Mesenchymal stem cell (in vitro differentiated cells and primary cell): ENCODE results near the gene SUGCT.
A peak's percentile ranks its signal among the peaks of the same experiment; 100 is the strongest.

ENCODE experiments used
- DNase-seq: peaks from one replicate; pipeline ENCODE4 v3.0.0-alpha.2; 2013
- H2AFZ ChIP-seq: one replicate; pipeline ENCODE4 v1.6.1; 2013; ENCODE audit warnings: low read depth, mild to moderate bottlenecking, control low read depth, inconsistent platforms, low read length, moderate library complexity
- H2AK5ac ChIP-seq: 2 replicates; pipeline ENCODE4 v1.6.1; 2013; ENCODE audit warnings: low read length, moderate library complexity, mild to moderate bottlenecking, inconsistent platforms; ENCODE audit not compliant: severe bottlenecking
- H2BK120ac ChIP-seq: one replicate; pipeline ENCODE4 v1.6.1; 2013; ENCODE audit warnings: low read depth, mild to moderate bottlenecking, inconsistent platforms, low read length, moderate library complexity
- H2BK12ac ChIP-seq, 2 experiments: one replicate each; pipeline ENCODE4 v1.6.1; 2013; ENCODE audit warnings: inconsistent platforms in 2 of 2, low read length in 2 of 2, mild to moderate bottlenecking in 2 of 2, moderate library complexity in 2 of 2, control low read depth in 1 of 2
- H2BK15ac ChIP-seq: one replicate; pipeline ENCODE4 v1.6.1; 2013; ENCODE audit warnings: mild to moderate bottlenecking, low read depth, inconsistent platforms; ENCODE audit not compliant: poor library complexity, severe bottlenecking
- H2BK5ac ChIP-seq: 2 replicates; pipeline ENCODE4 v1.6.1; 2013; ENCODE audit warnings: low read depth, mild to moderate bottlenecking, low read length, control low read depth, inconsistent platforms; ENCODE audit not compliant: poor library complexity, severe bottlenecking
- H3K14ac ChIP-seq, 2 experiments: one replicate each; pipeline ENCODE4 v1.6.1; 2013; ENCODE audit warnings: inconsistent platforms in 2 of 2, low read length in 2 of 2, control low read depth in 1 of 2, mild to moderate bottlenecking in 1 of 2, moderate library complexity in 1 of 2
- H3K18ac ChIP-seq, 2 experiments: one replicate each; pipeline ENCODE4 v1.6.1; 2013; ENCODE audit warnings: inconsistent platforms in 2 of 2, low read length in 2 of 2, control low read depth in 1 of 2, low read depth in 1 of 2, mild to moderate bottlenecking in 1 of 2
- H3K23ac ChIP-seq, 2 experiments: one replicate each; pipeline ENCODE4 v1.6.1; 2013; ENCODE audit warnings: inconsistent platforms in 2 of 2, low read length in 2 of 2, mild to moderate bottlenecking in 2 of 2, moderate library complexity in 2 of 2, control low read depth in 1 of 2
- H3K27ac ChIP-seq: 2 replicates; pipeline ENCODE4 v1.5.1; 2013; ENCODE audit warnings: mild to moderate bottlenecking, moderate library complexity, low read length, control low read depth, inconsistent platforms; ENCODE audit not compliant: poor library complexity, severe bottlenecking
- H3K27me3 ChIP-seq, 2 experiments: 2 replicates each; pipeline versions ENCODE4 v1.6.1 to v1.7.0; 2013; ENCODE audit warnings: low read length in 2 of 2, mild to moderate bottlenecking in 2 of 2, moderate library complexity in 2 of 2, control low read depth in 1 of 2, inconsistent platforms in 1 of 2; ENCODE audit not compliant: control insufficient read depth in 1 of 2, insufficient read depth in 1 of 2
- H3K36me3 ChIP-seq, 2 experiments: 2 replicates each; pipeline versions ENCODE4 v1.6.1 to v1.7.0; 2013; ENCODE audit warnings: low read length in 2 of 2, control low read depth in 1 of 2, inconsistent platforms in 1 of 2, low read depth in 1 of 2, mild to moderate bottlenecking in 1 of 2; ENCODE audit not compliant: insufficient read depth in 2 of 2, control insufficient read depth in 1 of 2
- H3K4ac ChIP-seq, 2 experiments: one replicate each; pipeline ENCODE4 v1.6.1; 2013; ENCODE audit warnings: inconsistent platforms in 2 of 2, low read length in 2 of 2, mild to moderate bottlenecking in 2 of 2, moderate library complexity in 2 of 2, control low read depth in 1 of 2, low read depth in 1 of 2
- H3K4me1 ChIP-seq: 2 replicates; pipeline ENCODE4 v1.6.1; 2013; ENCODE audit warnings: low read depth, low read length, control low read depth; ENCODE audit not compliant: control insufficient read depth, insufficient read depth
- H3K4me2 ChIP-seq: 2 replicates; pipeline ENCODE4 v1.6.1; 2013; ENCODE audit warnings: low read length, mild to moderate bottlenecking, inconsistent platforms; ENCODE audit not compliant: poor library complexity, severe bottlenecking
- H3K4me3 ChIP-seq, 2 experiments: 2 replicates each; pipeline versions ENCODE4 v1.5.1 to v1.7.0; 2013; ENCODE audit warnings: low read length in 2 of 2, mild to moderate bottlenecking in 2 of 2, control low read depth in 1 of 2, low read depth in 1 of 2; ENCODE audit not compliant: insufficient read depth in 1 of 2
- H3K79me1 ChIP-seq: replicated peaks from 2 replicates; pipeline ENCODE4 v1.6.1; 2013; ENCODE audit warnings: mild to moderate bottlenecking, control low read depth, low read length, inconsistent platforms; ENCODE audit not compliant: poor library complexity, severe bottlenecking
- H3K9ac ChIP-seq: 2 replicates; pipeline ENCODE4 v1.7.0; 2013; ENCODE audit warnings: mild to moderate bottlenecking, low read length, moderate library complexity
- H3K9me3 ChIP-seq: 2 replicates; pipeline ENCODE4 v1.7.0; 2013; ENCODE audit warnings: mild to moderate bottlenecking, low read length; ENCODE audit not compliant: control insufficient read depth
- H4K8ac ChIP-seq: one replicate; pipeline ENCODE4 v1.6.1; 2013; ENCODE audit warnings: inconsistent platforms, mild to moderate bottlenecking, low read length, moderate library complexity
- H4K91ac ChIP-seq: one replicate; pipeline ENCODE4 v1.6.1; 2013; ENCODE audit warnings: mild to moderate bottlenecking, low read length, inconsistent platforms
- WGBS: methylation state at CpG from one replicate; pipeline ENCODE4 v1.1.7; 2013; ENCODE audit warnings: mixed read lengths; 5-methylcytosine and 5-hydroxymethylcytosine counted together

The SUGCT gene

DNA sequence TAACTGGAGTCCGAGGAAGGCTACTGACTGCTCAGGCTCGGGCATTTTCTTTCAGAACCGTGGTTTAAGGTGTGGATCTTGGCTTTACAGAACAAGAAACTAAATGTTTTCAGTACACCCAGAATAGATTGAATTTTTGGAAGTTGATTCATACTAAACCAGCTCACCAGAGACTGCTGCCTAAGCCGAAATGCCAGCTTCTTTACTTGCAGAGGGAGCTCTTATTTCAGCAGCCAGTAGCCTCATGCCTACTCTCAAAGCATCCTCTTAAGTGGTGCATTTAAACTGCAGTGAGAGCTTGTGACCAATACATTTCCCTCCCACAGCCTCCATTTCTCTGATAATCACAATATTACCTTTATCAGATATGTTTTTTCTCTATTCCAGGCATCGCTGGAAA is 615.1 kb downstream of the SUGCT start:
- H3K27ac ChIP-seq = no peak overlapping the region
- H3K79me1 ChIP-seq = no peaks in the 10 kb centered on the region
- no peak overlapping the region for H3K23ac ChIP-seq
- H3K4me3 ChIP-seq = no peak overlapping the region
- no peaks in the 10 kb centered on the region for H3K9me3 ChIP-seq
- H3K4me1 ChIP-seq = no peaks in the 10 kb centered on the region
- no peak overlapping the region for H3K4ac ChIP-seq
- no peak overlapping the region for H3K18ac ChIP-seq
- no peak overlapping the region for H2AFZ ChIP-seq
- no peak overlapping the region for H4K91ac ChIP-seq
- WGBS = 88% methylated on average over 5 of the region's 5 CpGs
- no peak overlapping the region for H3K9ac ChIP-seq
- no peak for DNase-seq
- H2BK120ac ChIP-seq = no peak overlapping the region
- H3K4me2 ChIP-seq = no peak overlapping the region
- no peak overlapping the region for H2BK5ac ChIP-seq
- H3K36me3 ChIP-seq = no peaks in the 10 kb centered on the region
- H4K8ac ChIP-seq = no peak overlapping the region
- H3K27me3 ChIP-seq = no peaks in the 10 kb centered on the region
- no peak overlapping the region for H2AK5ac ChIP-seq
- H3K14ac ChIP-seq = no peak overlapping the region
- no peak overlapping the region for H2BK12ac ChIP-seq
- no peak overlapping the region for H2BK15ac ChIP-seq

DNA sequence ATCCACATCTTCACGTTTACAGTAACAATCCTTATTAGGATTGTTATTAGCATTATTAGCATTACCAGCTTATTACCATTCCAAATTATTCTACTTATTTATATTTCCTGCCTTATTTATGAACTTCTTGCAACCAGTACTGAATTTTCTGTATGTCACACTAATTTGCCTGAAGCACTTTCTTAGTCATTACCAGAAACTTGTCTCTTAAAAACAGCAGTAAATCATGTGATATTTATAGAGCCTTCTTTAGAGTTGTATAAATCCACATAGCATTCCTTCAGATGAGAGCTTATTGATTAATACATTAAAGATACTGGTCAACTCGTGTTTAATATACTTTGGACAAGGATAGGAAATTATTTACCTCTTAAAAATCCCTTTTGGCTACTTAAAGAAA is 618.6 kb downstream of the SUGCT start:
- Histone ChIP-seq H3K23ac (no peak overlapping the region), H3K9ac (no peak overlapping the region), H3K4me1 (no peaks in the 10 kb centered on the region), H3K18ac (no peak overlapping the region), H2AFZ (no peak overlapping the region), H3K4me2 (no peak overlapping the region), H4K91ac (no peak overlapping the region), H2AK5ac (no peak overlapping the region), H3K4me3 (no peak overlapping the region), H2BK15ac (no peak overlapping the region), H3K27ac (no peak overlapping the region), H3K9me3 (no peaks in the 10 kb centered on the region), H2BK5ac (no peak overlapping the region), H4K8ac (no peak overlapping the region), H2BK12ac (no peak overlapping the region), H3K27me3 (no peaks in the 10 kb centered on the region), H2BK120ac (no peak overlapping the region), H3K79me1 (no peaks in the 10 kb centered on the region), H3K36me3 (no peaks in the 10 kb centered on the region), H3K4ac (no peak overlapping the region), H3K14ac (no peak overlapping the region)
- no peak for DNase-seq
- 80% methylated on average over 1 of the region's 2 CpGs for WGBS

DNA sequence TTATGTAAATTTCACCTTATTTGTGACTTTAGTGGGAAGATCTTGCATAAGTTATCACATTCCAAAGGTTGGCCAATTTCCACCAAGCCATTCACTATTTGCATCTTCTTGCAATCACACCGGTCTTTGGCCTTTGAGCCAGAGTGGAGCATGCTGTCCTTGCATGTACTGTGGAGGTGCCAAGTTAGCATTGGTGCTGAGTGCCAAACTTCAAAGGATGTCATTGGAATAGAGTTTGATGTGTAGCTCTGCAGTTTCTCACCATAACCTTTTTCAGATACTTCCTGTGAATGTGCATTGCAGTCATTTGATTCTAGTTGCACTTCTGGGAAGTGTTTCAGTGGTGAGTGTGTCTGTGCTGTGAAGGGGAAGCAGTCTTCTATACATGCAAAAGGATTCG is 620.6 kb downstream of the SUGCT start:
- Histone ChIP-seq H3K27me3 (no peaks in the 10 kb centered on the region), H3K9me3 (no peaks in the 10 kb centered on the region), H3K79me1 (no peaks in the 10 kb centered on the region), H2BK12ac (no peak overlapping the region), H3K4me3 (peak overlapping the region in 1 of 2 experiments; percentile 4), H3K36me3 (no peaks in the 10 kb centered on the region), H3K23ac (no peak overlapping the region), H3K4me1 (no peaks in the 10 kb centered on the region), H2BK5ac (no peak overlapping the region), H3K4ac (no peak overlapping the region), H2BK120ac (no peak overlapping the region), H2BK15ac (no peak overlapping the region), H2AK5ac (no peak overlapping the region), H3K4me2 (no peak overlapping the region), H4K8ac (no peak overlapping the region), H3K9ac (no peak overlapping the region), H3K18ac (no peak overlapping the region), H3K14ac (no peak overlapping the region), H3K27ac (no peak overlapping the region), H4K91ac (no peak overlapping the region), H2AFZ (no peak overlapping the region)
- 85% methylated on average over 1 of the region's 2 CpGs for WGBS
- DNase-seq = no peak

DNA sequence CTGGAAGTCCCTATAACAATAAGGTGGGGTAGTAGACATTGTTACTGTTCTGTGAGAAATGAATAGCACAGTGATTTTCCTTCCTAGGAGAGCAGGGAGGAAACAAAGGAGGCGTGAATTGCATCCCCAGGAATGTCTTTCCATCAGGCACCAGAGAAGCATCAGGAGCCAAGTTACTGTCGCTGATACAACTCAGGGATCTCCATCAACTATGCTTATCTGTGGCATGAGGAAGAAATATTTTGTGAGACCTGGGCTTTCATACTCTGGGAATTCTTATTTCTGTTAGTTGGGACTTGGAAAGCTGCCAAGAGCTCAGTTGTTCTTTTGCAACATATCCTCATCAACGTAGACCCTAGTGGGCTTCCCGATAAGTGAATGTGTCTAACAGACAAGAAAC is 622.3 kb downstream of the SUGCT start:
- H3K4me3 ChIP-seq = no peak overlapping the region
- H3K14ac ChIP-seq = no peak overlapping the region
- no peak for DNase-seq
- H2BK5ac ChIP-seq = no peak overlapping the region
- H3K9me3 ChIP-seq = no peaks in the 10 kb centered on the region
- no peak overlapping the region for H3K18ac ChIP-seq
- H2BK15ac ChIP-seq = no peak overlapping the region
- H3K9ac ChIP-seq = no peak overlapping the region
- no peak overlapping the region for H3K23ac ChIP-seq
- no peak overlapping the region for H2BK12ac ChIP-seq
- WGBS = 100% methylated on average over 3 of the region's 4 CpGs
- no peak overlapping the region for H3K27ac ChIP-seq
- no peak overlapping the region for H3K4me2 ChIP-seq
- no peak overlapping the region for H2AK5ac ChIP-seq
- no peak overlapping the region for H2BK120ac ChIP-seq
- H4K91ac ChIP-seq = no peak overlapping the region
- no peak overlapping the region for H2AFZ ChIP-seq
- H3K27me3 ChIP-seq = no peaks in the 10 kb centered on the region
- H3K4me1 ChIP-seq = peaks cover 2% of the 10 kb centered on the region
- no peaks in the 10 kb centered on the region for H3K79me1 ChIP-seq
- H4K8ac ChIP-seq = no peak overlapping the region
- no peak overlapping the region for H3K4ac ChIP-seq
- no peaks in the 10 kb centered on the region for H3K36me3 ChIP-seq
